Stimulated activated CD8-positive, alpha-beta memory T cell treated with anti-CD3 and anti-CD28 coated beads, Interleukin-4, amount 100 ng/mL, for 48 hours (primary cell): ENCODE measurements around the gene ZCCHC10.
"Not testable (repeated sequence)": the region's sequence is repeated elsewhere in the genome, so short reads cannot be mapped to it uniquely, and the experiment has no call there.

ENCODE experiments used
- DNase-seq: peaks from one replicate; pipeline ENCODE4 v3.0.0-alpha.2; 2020

Gene ZCCHC10

GRCh38 chr5:133041157-133041784, 14.9 kb upstream of the ZCCHC10 start:
- DNase-seq, result no peak

- DNase-seq, result not testable (repeated sequence)
Measured at GRCh38 chr5:133036677-133037076, 10.3 kb upstream of the ZCCHC10 start.

- no peak for DNase-seq
Measured at GRCh38 chr5:133035224-133035623, 8.9 kb upstream of the ZCCHC10 start.

GRCh38 chr5:133034064-133034463, 7.7 kb upstream of the ZCCHC10 start:
- DNase-seq, result no peak

- no peak for DNase-seq
Measured at GRCh38 chr5:133032852-133033742, 6.7 kb upstream of the ZCCHC10 start.

- DNase-seq, result no peak
Measured at GRCh38 chr5:133030343-133031005, 4.1 kb upstream of the ZCCHC10 start.

- no peak for DNase-seq
Measured at GRCh38 chr5:133029416-133029815, 3.1 kb upstream of the ZCCHC10 start.

- DNase-seq, result no peak
Measured at GRCh38 chr5:133026664-133027153, 360 bp upstream of the ZCCHC10 start.

- DNase-seq, result not testable (repeated sequence)
Measured at GRCh38 chr5:133019471-133019870, 6.9 kb downstream of the ZCCHC10 start.

- no peak for DNase-seq
Measured at GRCh38 chr5:133017964-133018363, 8.4 kb downstream of the ZCCHC10 start.

GRCh38 chr5:133015466-133015865, 10.9 kb downstream of the ZCCHC10 start:
- DNase-seq, result no peak

- DNase-seq, result not testable (repeated sequence)
Measured at GRCh38 chr5:133008455-133008854, 17.9 kb downstream of the ZCCHC10 start.

- DNase-seq, result no peak
Measured at GRCh38 chr5:133006653-133007052, 19.7 kb downstream of the ZCCHC10 start.

GRCh38 chr5:132999246-132999645, 27.1 kb downstream of the ZCCHC10 start:
- DNase-seq, result no peak

- no peak for DNase-seq
Measured at GRCh38 chr5:132998556-132998955, 27.8 kb downstream of the ZCCHC10 start.

GRCh38 chr5:132996307-132996706, 30.0 kb downstream of the ZCCHC10 start:
- DNase-seq, result no peak

GRCh38 chr5:132987531-132988408, 38.6 kb downstream of the ZCCHC10 start:
- no peak for DNase-seq

- not testable (repeated sequence) for DNase-seq
Measured at GRCh38 chr5:132982971-132983370, 43.4 kb downstream of the ZCCHC10 start.

- no peak for DNase-seq
Measured at GRCh38 chr5:132981288-132981687, 45.1 kb downstream of the ZCCHC10 start.

GRCh38 chr5:132979976-132980375, 46.4 kb downstream of the ZCCHC10 start:
- DNase-seq, result no peak

GRCh38 chr5:132979367-132979940, 46.9 kb downstream of the ZCCHC10 start:
- DNase-seq, result no peak

- DNase-seq, result no peak
Measured at GRCh38 chr5:132976852-132977251, 49.5 kb downstream of the ZCCHC10 start.
